AG09319 (cell line): ENCODE data around the gene FADD.

Experiments used
- DNase-seq: peaks from one replicate; pipeline ENCODE4 v3.0.0-alpha.2; 2010; ENCODE audit warnings: low read depth; ENCODE audit errors: extremely low read depth
- CTCF ChIP-seq: IDR thresholded peaks from 2 replicates; pipeline ENCODE4 v1.5.1; 2011; ENCODE audit warnings: low read depth, mild to moderate bottlenecking, inconsistent platforms, low read length, moderate library complexity

FADD gene

GRCh38 chr11:70161043-70161625, 42.0 kb upstream of the FADD start:
- no peak for TF ChIP-seq CTCF
- no peak for DNase-seq

- DNase-seq = no peak
- no peak for TF ChIP-seq CTCF
Measured at GRCh38 chr11:70164705-70165104, 38.4 kb upstream of the FADD start.

- no peak for DNase-seq
- no peak for TF ChIP-seq CTCF
Measured at GRCh38 chr11:70167120-70167519, 36.0 kb upstream of the FADD start.

- no peak for DNase-seq
- no peak for TF ChIP-seq CTCF
Measured at GRCh38 chr11:70167723-70168404, 35.2 kb upstream of the FADD start.

- no peak for DNase-seq
- TF ChIP-seq CTCF = no peak
Measured at GRCh38 chr11:70168405-70168754, 34.7 kb upstream of the FADD start.

GRCh38 chr11:70169127-70169526, 34.0 kb upstream of the FADD start:
- DNase-seq = no peak

More at GRCh38 chr11:70169127-70169526, 34.0 kb upstream of the FADD start:
- no peak for TF ChIP-seq CTCF
